ENCODE results near the gene SLA2. TPM values are rescaled to one million over a fixed set of nuclear protein-coding genes. Genes with fewer than 3 reads are reported as not detected.
"Not testable (repeated sequence)": the region's sequence is repeated elsewhere in the genome, so short reads cannot be mapped to it uniquely, and the experiment has no call there.

The SLA2 gene
- total and polyA plus RNA-seq, 2 of the 4 experiments (the other 2 are of a cell fraction): 0.03 TPM; not detected in 1

DNA sequence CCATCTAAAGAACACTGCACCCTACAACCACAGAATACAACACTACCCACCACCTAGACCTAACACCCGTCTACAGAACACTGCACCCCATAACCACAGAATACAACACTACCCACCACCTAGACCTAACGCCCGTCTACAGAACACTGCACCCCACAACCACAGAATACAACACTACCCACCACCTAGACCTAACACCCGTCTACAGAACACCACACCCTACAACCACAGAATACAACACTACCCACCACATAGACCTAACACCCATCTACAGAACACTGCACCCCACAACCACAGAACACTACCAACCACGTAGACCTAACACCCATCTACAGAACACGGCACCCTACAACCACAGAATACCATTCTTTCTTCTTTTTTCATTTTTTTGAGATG lies 81.3 kb downstream of the SLA2 start:
- not testable (repeated sequence) for H3K9me3 ChIP-seq (ENCODE audit: control insufficient read depth, insufficient read depth, low read length)
- WGBS, 2 experiments (ENCODE audit: extremely low coverage in 2 of 2, insufficient read length in 1 of 2): no CpG with 5 or more reads among the region's 6 CpGs

DNA sequence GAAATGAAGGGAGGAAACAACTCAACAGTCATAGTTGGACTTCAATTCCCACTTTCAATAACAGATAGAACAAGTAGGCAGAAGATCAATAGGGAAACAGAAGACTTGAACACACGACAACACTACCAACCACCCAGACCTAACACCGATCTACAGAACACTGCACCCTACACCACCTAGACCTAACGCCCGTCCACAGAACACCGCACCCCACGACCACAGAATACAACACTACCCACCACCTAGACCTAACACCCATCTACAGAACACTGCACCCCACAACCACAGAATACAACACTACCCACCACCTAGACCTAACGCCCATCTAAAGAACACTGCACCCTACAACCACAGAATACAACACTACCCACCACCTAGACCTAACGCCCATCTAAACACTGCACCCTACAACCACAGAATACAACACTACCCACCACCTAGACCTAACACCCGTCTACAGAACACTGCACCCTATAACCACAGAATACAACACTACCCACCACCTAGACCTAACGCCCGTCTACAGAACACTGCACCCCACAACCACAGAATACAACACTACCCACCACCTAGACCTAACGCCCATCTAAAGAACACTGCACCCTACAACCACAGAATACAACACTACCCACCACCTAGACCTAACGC lies 81.8 kb downstream of the SLA2 start:
- H3K9me3 ChIP-seq (ENCODE audit: control insufficient read depth, insufficient read depth, low read length); H3K14ac ChIP-seq (replicated peaks; ENCODE audit: low read depth, low read length); H3K4ac ChIP-seq (ENCODE audit: low read depth, low read length); in situ Hi-C loops (cut with MboI; ENCODE audit: low sequenced_read_pairs); H3K27ac ChIP-seq (ENCODE audit: insufficient read depth, low read length); H3K4me2 ChIP-seq (ENCODE audit: low read depth, low read length); H2AK9ac ChIP-seq (replicated peaks; ENCODE audit: low read depth, low read length, poor library complexity); H3K18ac ChIP-seq (ENCODE audit: low read depth, low read length); H4K8ac ChIP-seq (ENCODE audit: low read depth in 2 of 2, low read length in 2 of 2); H4K5ac ChIP-seq (ENCODE audit: low read depth, low read length); ATAC-seq (ENCODE audit: low read depth); DNase-seq; BruUV-seq (replicated peaks); dilution Hi-C loops (cut with HindIII; ENCODE audit: low sequenced_read_pairs, unreplicated experiment); H3K36me3 ChIP-seq (ENCODE audit: control insufficient read depth, insufficient read depth, low read length); intact Hi-C loops (cut with micrococcal nuclease); H3K56ac ChIP-seq (ENCODE audit: extremely low read depth, insufficient read depth, low read length); H3K23ac ChIP-seq (ENCODE audit: low read depth, low read length); CTCF ChIA-PET; H3K4me1 ChIP-seq (ENCODE audit: control insufficient read depth, insufficient read depth, low read length); H2BK15ac ChIP-seq (ENCODE audit: low read depth, low read length); H2BK20ac ChIP-seq (ENCODE audit: low read depth, low read length); POLR2A ChIA-PET (ENCODE audit: unreplicated experiment); H3K9ac ChIP-seq (ENCODE audit: low read depth, low read length); H2BK5ac ChIP-seq (ENCODE audit: low read depth, low read length, poor library complexity, severe bottlenecking); H4K20me1 ChIP-seq (ENCODE audit: insufficient read depth, low read length); H3K27me3 ChIP-seq (ENCODE audit: control insufficient read depth, insufficient read depth, low read length); H2AFZ ChIP-seq (replicated peaks; ENCODE audit: low read length, poor library complexity); H3K4me3 ChIP-seq (ENCODE audit: insufficient read depth, low read depth, low read length); H2AK5ac ChIP-seq (ENCODE audit: low read depth, low read length); H3K9me1 ChIP-seq (ENCODE audit: insufficient read depth, low read length); H2BK120ac ChIP-seq (ENCODE audit: low read depth, low read length); H4K91ac ChIP-seq (ENCODE audit: insufficient read depth, low read depth, low read length); H3K79me1 ChIP-seq (ENCODE audit: low read depth in 1 of 2, low read length in 2 of 2): not testable (repeated sequence)
- 88% methylated on average over 4 of the region's 13 CpGs; no CpG with 5 or more reads in 1 of the 2 experiments for WGBS, 2 experiments (ENCODE audit: extremely low coverage in 2 of 2, insufficient read length in 1 of 2)

More for the DNA sequence above, 81.3 kb downstream of the SLA2 start:
- H3K27ac ChIP-seq (ENCODE audit: insufficient read depth, low read length); H3K4me2 ChIP-seq (ENCODE audit: low read depth, low read length); H4K5ac ChIP-seq (ENCODE audit: low read depth, low read length); H3K4me3 ChIP-seq (ENCODE audit: insufficient read depth, low read depth, low read length); H3K14ac ChIP-seq (replicated peaks; ENCODE audit: low read depth, low read length); BruUV-seq (replicated peaks); H2AK9ac ChIP-seq (replicated peaks; ENCODE audit: low read depth, low read length, poor library complexity); H3K56ac ChIP-seq (ENCODE audit: extremely low read depth, insufficient read depth, low read length); H2BK20ac ChIP-seq (ENCODE audit: low read depth, low read length); dilution Hi-C loops (cut with HindIII; ENCODE audit: low sequenced_read_pairs, unreplicated experiment); CTCF ChIA-PET; H4K20me1 ChIP-seq (ENCODE audit: insufficient read depth, low read length); POLR2A ChIA-PET (ENCODE audit: unreplicated experiment); DNase-seq; intact Hi-C loops (cut with micrococcal nuclease); H2AFZ ChIP-seq (replicated peaks; ENCODE audit: low read length, poor library complexity); H3K36me3 ChIP-seq (ENCODE audit: control insufficient read depth, insufficient read depth, low read length); in situ Hi-C loops (cut with MboI; ENCODE audit: low sequenced_read_pairs); H3K27me3 ChIP-seq (ENCODE audit: control insufficient read depth, insufficient read depth, low read length); H4K91ac ChIP-seq (ENCODE audit: insufficient read depth, low read depth, low read length); H2BK120ac ChIP-seq (ENCODE audit: low read depth, low read length); ATAC-seq (ENCODE audit: low read depth); H3K4ac ChIP-seq (ENCODE audit: low read depth, low read length); H3K18ac ChIP-seq (ENCODE audit: low read depth, low read length); H3K9me1 ChIP-seq (ENCODE audit: insufficient read depth, low read length); H3K9ac ChIP-seq (ENCODE audit: low read depth, low read length); H4K8ac ChIP-seq (ENCODE audit: low read depth in 2 of 2, low read length in 2 of 2); H2AK5ac ChIP-seq (ENCODE audit: low read depth, low read length); H2BK5ac ChIP-seq (ENCODE audit: low read depth, low read length, poor library complexity, severe bottlenecking); H2BK15ac ChIP-seq (ENCODE audit: low read depth, low read length); H3K23ac ChIP-seq (ENCODE audit: low read depth, low read length); H3K79me1 ChIP-seq (ENCODE audit: low read depth in 1 of 2, low read length in 2 of 2); H3K4me1 ChIP-seq (ENCODE audit: control insufficient read depth, insufficient read depth, low read length): not testable (repeated sequence)

All from IMR-90 (cell line).